Epithelial cell of esophagus (primary cell): ENCODE measurements around the gene NAGPA.

Experiments used
- DNase-seq: peaks from one replicate; pipeline ENCODE4 v3.0.0; 2010; ENCODE audit warnings: low read depth
- H3K4me3 ChIP-seq: 2 replicates; pipeline ENCODE4 v1.5.1; 2011; ENCODE audit warnings: mild to moderate bottlenecking, low read length, control low read depth
- TF ChIP-seq, protein P1 (sequence below): IDR thresholded peaks from 2 replicates; pipeline ENCODE4 v1.5.1; 2011; ENCODE audit warnings: low read depth, mild to moderate bottlenecking, low read length, control low read depth, inconsistent platforms; ENCODE audit not compliant: insufficient read depth; ENCODE audit errors: missing control alignments

NAGPA gene

DNA sequence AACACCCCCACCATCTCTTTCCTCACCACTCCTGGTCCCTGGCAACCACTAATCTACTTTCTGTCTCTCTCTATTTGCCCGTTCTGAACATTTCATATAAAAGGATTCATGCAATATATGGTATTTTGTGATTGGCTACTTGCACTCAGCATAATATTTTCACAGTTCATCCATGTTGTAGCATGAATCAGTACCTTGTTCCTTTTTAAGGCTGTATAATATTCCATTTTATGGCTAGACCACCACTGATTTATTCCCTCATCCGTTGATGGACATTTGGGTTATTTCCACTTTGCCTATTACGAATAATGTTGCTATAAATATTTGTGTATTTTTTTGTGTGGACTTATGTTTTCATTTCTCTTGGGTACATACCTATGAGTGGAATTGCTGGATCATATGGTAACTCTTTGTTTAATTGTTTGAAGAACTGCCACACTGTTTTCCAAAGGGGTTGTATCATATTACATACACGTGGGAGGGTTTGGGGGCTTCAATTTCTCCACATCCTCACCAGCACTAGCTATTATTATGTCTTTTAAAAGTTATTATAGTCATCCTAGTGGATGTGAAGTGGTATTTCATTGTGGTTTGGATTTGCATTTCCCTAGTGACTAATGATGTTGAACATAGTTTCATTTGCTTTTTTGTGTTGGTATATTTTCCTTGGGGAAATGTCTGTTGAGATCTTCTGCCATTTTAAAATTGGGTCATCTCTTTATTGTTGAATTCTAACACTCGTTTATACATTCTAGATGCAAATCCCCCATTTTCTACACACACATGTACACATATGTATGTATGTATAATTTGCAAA, 49.4 kb downstream of the NAGPA start:
- TF ChIP-seq, protein P1, sequence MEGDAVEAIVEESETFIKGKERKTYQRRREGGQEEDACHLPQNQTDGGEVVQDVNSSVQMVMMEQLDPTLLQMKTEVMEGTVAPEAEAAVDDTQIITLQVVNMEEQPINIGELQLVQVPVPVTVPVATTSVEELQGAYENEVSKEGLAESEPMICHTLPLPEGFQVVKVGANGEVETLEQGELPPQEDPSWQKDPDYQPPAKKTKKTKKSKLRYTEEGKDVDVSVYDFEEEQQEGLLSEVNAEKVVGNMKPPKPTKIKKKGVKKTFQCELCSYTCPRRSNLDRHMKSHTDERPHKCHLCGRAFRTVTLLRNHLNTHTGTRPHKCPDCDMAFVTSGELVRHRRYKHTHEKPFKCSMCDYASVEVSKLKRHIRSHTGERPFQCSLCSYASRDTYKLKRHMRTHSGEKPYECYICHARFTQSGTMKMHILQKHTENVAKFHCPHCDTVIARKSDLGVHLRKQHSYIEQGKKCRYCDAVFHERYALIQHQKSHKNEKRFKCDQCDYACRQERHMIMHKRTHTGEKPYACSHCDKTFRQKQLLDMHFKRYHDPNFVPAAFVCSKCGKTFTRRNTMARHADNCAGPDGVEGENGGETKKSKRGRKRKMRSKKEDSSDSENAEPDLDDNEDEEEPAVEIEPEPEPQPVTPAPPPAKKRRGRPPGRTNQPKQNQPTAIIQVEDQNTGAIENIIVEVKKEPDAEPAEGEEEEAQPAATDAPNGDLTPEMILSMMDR, result no peak
- DNase-seq, result no peak
- no peak overlapping the region for H3K4me3 ChIP-seq

- TF ChIP-seq, protein P1, result no peak
- no peak for DNase-seq
- H3K4me3 ChIP-seq, result no peak overlapping the region
Measured at GRCh38 chr16:4982056-4982867, 51.5 kb downstream of the NAGPA start.

DNA sequence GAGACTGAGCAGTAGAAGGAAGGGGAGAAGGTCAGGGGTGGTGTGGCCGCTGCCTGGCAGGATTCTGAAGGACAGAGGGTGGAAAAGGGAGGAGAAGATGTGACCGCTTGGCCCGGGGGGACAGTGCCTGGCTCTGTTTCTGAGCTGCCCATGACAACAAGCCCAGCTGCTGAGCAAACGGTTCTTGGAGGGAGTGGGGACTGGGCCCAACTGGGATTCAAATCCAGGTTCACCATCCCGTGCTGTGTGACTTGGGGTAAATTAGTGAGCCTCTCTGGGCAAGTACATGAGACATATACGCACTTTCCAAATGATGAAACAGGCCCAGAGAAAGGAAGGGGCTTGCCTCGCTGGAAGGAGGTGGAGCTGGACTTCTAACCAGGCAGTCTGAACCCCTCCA, 52.3 kb downstream of the NAGPA start:
- TF ChIP-seq, protein P1, result no peak
- H3K4me3 ChIP-seq, result no peak overlapping the region
- no peak for DNase-seq

DNA sequence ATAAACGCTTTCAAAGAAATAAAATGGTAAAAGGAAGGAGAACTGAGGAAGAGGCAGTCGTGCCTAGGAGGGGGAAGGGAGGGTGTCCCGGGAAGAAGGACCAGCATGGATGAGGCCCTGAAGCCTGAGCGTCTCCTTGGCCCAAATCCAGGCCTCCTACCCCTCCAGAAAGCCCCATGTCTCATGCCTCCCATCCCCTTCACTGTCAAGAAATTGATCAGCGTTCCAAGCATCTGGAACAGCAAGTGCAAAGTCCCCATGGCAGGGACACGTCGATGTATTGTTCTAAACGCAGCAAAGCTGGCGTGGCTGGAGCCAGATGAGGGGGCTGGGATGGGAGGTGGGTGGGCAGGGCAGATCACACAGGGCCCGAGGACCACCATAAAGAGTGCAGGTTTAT, 53.0 kb downstream of the NAGPA start:
- TF ChIP-seq, protein P1, result no peak
- DNase-seq, result no peak
- no peak overlapping the region for H3K4me3 ChIP-seq

DNA sequence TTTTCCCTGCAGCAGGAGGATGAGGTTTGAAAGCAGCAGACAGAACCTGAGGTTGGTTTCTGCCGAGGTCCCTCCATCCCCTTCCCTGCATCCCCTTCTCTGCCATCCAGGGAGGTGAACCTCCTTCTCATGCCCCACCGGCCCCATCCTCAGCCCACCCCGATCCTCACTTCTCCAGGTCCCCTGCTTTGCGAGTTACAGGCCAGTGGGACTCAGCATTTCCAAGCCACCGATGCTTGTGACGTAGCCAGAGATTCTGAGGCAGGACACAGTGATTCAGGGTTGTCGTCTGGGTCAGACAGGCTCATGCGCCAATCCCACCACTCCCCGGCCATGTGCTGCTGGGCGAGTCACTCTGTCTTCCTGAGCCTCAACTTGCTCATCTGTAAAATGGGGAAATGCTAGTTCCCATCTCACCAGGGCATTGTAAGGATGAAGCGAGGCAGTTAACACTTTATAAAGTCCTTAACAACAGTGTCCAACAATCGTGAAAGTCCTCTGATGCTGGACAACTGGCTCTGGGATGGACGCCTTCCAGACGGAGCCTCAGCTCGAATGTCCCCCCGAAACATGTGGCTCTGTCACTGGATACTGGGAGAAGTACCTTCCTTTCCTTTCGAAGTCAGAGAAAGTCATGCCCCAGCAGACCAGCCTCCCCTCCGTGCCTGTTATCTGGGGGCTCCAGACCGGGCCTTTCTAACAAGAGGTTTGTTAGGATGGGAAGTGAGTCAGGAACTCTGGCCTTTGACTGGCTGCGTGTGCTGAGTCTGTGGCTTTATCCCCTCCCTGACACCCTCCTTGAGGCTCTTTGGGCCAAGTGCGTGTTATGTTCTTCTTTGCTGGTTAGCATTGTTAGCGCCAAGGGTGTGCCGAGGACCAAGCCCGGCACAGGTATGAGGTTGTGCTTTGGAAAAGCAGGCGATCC, 53.7 kb downstream of the NAGPA start:
- H3K4me3 ChIP-seq, result no peak overlapping the region
- DNase-seq, result no peak
- TF ChIP-seq, protein P1, result no peak

DNA sequence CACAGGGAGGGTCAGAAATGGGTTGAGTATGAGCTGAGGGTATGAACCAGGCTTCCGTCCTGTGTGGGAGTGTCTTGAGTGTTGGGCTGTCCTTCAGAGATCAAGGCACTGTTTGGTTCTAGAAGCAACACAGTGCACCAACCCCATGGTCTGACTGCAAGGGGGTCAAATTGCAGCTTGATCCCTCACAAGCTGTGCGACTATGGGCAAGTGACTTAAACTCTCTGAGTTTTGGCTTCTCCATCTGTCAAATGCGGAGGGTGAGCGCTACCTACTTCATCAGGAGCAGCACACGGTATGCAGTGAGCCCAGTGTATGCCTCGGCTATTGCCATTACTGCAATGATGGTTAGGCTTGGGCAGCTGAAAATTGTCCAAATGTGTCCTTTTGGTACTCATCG, 54.6 kb downstream of the NAGPA start:
- TF ChIP-seq, protein P1, result no peak
- H3K4me3 ChIP-seq, result no peak overlapping the region
- no peak for DNase-seq
